ENCODE results near the gene H2AZ2.
"Not testable (repeated sequence)": the region's sequence is repeated elsewhere in the genome, so short reads cannot be mapped to it uniquely, and the experiment has no call there.

Gene H2AZ2

GRCh38 chr7:44805950-44806349, 41.9 kb downstream of the H2AZ2 start:
- peaks cover 14% of the 10 kb centered on the region for H3K4me1 Mint-ChIP-seq
- H3K27ac Mint-ChIP-seq, result no peak overlapping the region
- no peaks in the 10 kb centered on the region for H3K9me3 Mint-ChIP-seq
- peaks cover 14% of the 10 kb centered on the region for H3K36me3 Mint-ChIP-seq
- H3K27me3 Mint-ChIP-seq, result no peaks in the 10 kb centered on the region
- H3K4me3 Mint-ChIP-seq, result no peak overlapping the region

GRCh38 chr7:44803828-44804519, 43.9 kb downstream of the H2AZ2 start:
- Mint-ChIP-seq H3K4me1 (peaks cover 26% of the 10 kb centered on the region), H3K36me3 (peaks cover 23% of the 10 kb centered on the region)
- not testable (repeated sequence) for H3K9me3 Mint-ChIP-seq, H3K27ac Mint-ChIP-seq, H3K4me3 Mint-ChIP-seq, H3K27me3 Mint-ChIP-seq

- H3K27ac Mint-ChIP-seq, result peak overlapping the region; percentile 41
- H3K4me1 Mint-ChIP-seq, result peaks cover 36% of the 10 kb centered on the region
- H3K27me3 Mint-ChIP-seq, result no peaks in the 10 kb centered on the region
- no peak overlapping the region for H3K4me3 Mint-ChIP-seq
- peaks cover 33% of the 10 kb centered on the region for H3K36me3 Mint-ChIP-seq
- no peaks in the 10 kb centered on the region for H3K9me3 Mint-ChIP-seq
Observed at GRCh38 chr7:44802418-44803025, 45.4 kb downstream of the H2AZ2 start.

DNA sequence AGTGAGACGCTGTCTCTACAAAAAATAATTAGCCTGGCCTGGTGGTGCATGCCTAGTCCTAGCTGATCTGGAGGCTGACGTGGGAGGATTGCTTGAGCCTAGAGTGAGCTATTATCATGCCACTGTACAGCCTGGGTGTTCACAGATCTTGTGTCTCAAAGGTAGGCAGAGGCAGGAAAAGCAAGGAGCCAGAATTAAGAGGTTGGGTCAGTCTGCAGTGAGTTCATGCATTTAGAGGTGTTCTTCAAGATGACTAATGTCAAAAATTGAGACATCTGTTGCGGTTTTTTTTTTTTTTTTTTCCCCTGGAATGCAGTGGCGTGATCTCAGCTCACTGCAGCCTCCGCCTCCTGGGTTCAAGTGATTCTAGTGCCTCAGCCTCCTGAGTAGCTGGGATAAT, 46.0 kb downstream of the H2AZ2 start:
- Mint-ChIP-seq H3K36me3 (peaks cover 36% of the 10 kb centered on the region), H3K27ac (peak overlapping the region; percentile 12), H3K9me3 (no peaks in the 10 kb centered on the region), H3K4me3 (peak overlapping the region; percentile 39), H3K4me1 (peaks cover 38% of the 10 kb centered on the region), H3K27me3 (no peaks in the 10 kb centered on the region)

DNA sequence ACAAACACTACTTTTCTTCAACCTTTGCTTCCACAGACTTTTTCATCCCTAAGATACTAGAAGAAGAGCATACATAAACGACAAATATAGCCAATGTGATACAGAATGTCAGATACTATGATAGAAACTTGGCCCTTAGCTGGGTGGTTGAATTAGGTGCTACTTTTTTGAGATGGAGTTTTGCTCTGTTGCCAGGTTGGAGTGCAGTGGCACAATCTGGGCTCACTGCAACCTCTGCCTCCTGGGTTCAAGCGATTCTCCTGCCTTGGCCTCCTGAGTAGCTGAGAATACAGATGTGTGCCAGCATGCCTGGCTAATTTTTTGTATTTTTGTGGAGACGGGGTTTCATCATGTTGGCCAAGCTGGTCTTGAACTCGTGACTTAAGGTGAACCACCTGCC, 47.9 kb downstream of the H2AZ2 start:
- H3K27me3 Mint-ChIP-seq, result no peaks in the 10 kb centered on the region
- H3K4me3 Mint-ChIP-seq, result peak overlapping the region; percentile 62
- peaks cover 38% of the 10 kb centered on the region for H3K4me1 Mint-ChIP-seq
- H3K9me3 Mint-ChIP-seq, result no peaks in the 10 kb centered on the region
- H3K27ac Mint-ChIP-seq, result peak overlapping the region; percentile 44
- peaks cover 36% of the 10 kb centered on the region for H3K36me3 Mint-ChIP-seq

- Mint-ChIP-seq H3K4me3 (peak overlapping the region; percentile 100), H3K36me3 (peaks cover 36% of the 10 kb centered on the region), H3K4me1 (peaks cover 38% of the 10 kb centered on the region), H3K9me3 (no peaks in the 10 kb centered on the region), H3K27ac (peak overlapping the region; percentile 99), H3K27me3 (no peaks in the 10 kb centered on the region)
Observed at GRCh38 chr7:44798649-44799305, 49.1 kb downstream of the H2AZ2 start.

DNA sequence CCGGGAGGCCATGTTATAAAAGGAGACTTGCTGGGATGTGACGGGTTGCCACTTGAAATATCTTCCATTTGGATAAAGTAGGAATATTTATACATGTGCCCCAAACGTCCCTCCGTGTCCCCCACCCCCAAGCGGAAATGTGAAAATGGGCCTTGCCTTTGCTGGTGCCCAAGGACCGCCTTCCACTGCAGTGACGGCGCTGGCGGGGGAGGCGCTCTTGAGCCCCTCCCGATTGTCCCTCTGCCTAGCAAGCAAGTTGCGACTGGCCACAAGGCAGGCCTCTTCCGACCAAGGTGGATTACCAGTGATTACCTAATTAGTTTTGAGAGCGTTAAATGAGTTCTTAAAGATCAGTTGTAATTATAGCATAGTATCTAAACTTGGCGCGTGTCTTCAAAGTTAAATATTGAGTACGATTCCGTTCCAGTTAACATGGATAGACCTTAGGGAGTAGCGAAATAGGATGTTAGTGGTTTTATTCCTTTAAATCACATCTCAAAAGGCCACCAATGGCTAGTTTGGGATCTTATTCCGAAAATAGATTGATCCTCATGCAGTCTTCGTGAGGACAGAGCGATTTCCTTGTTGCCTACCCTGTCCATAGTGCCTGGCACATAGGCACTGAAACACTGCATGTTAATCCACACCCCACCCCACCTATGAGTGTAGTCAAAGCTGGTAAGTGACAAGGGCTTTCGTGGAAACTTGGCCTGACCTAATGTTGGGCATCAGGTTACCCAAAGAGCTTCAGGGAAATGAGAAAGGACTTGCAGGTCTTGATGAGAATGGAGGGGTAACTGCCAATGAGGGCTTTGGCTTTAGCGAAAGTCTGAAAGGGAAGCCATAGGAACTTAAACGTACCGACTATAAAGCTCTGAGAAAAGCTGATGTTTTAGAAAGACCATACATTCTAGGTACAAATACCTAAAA, 50.3 kb downstream of the H2AZ2 start:
- Mint-ChIP-seq H3K4me3 (peak overlapping the region; percentile 100), H3K27me3 (no peaks in the 10 kb centered on the region), H3K9me3 (no peaks in the 10 kb centered on the region), H3K27ac (peak overlapping the region; percentile 99), H3K36me3 (peaks cover 31% of the 10 kb centered on the region), H3K4me1 (peaks cover 34% of the 10 kb centered on the region)

- H3K36me3 Mint-ChIP-seq, result peaks cover 29% of the 10 kb centered on the region
- H3K27me3 Mint-ChIP-seq, result no peaks in the 10 kb centered on the region
- H3K27ac Mint-ChIP-seq, result peak within 1 kb of the TSS; percentile 99
- H3K4me3 Mint-ChIP-seq, result peak within 1 kb of the TSS; percentile 100
- H3K4me1 Mint-ChIP-seq, result peaks cover 32% of the 10 kb centered on the region
- no peaks in the 10 kb centered on the region for H3K9me3 Mint-ChIP-seq
Observed at GRCh38 chr7:44796504-44797328, 51.2 kb downstream of the H2AZ2 start, which contains the start of gene PPIA. TSS of gene PPIA (plus strand) at chr7:44796681. CDS start at chr7:44796725, 44 bp downstream.

DNA sequence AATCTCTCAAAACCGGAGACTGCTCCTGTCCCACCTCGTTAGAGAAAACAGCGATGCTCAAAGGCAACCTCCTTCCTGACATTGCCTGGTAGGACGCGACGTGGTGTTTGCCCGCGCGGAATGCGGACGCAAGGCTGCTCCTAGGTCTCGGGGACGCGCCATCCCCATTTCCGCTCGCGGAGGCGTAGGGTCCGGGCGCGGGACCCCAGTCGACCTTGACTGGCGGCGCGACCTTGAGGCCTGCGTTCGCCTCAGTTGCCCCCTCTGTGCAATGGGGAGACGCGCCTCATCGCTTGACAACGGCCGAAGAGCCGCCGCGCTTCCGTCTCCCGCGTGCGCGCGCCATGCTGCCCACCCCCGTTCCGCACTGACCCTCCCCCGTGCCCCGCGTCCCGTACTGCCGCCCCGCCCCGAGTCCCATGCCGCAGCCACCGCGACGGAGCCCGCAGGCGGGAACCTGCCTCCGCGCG, 51.8 kb downstream of the H2AZ2 start:
- Mint-ChIP-seq H3K9me3 (no peaks in the 10 kb centered on the region), H3K27ac (peak overlapping the region; percentile 97), H3K4me1 (peaks cover 26% of the 10 kb centered on the region), H3K27me3 (no peaks in the 10 kb centered on the region), H3K36me3 (peaks cover 24% of the 10 kb centered on the region), H3K4me3 (peak overlapping the region; percentile 100)

GRCh38 chr7:44794331-44794730, 53.6 kb downstream of the H2AZ2 start:
- peaks cover 14% of the 10 kb centered on the region for H3K36me3 Mint-ChIP-seq
- no peak overlapping the region for H3K4me3 Mint-ChIP-seq
- H3K4me1 Mint-ChIP-seq, result peaks cover 13% of the 10 kb centered on the region
- H3K27me3 Mint-ChIP-seq, result no peaks in the 10 kb centered on the region
- no peak overlapping the region for H3K27ac Mint-ChIP-seq
- no peaks in the 10 kb centered on the region for H3K9me3 Mint-ChIP-seq

- Mint-ChIP-seq H3K27ac (no peak overlapping the region), H3K27me3 (no peaks in the 10 kb centered on the region), H3K4me1 (peaks cover 12% of the 10 kb centered on the region), H3K9me3 (no peaks in the 10 kb centered on the region), H3K36me3 (peaks cover 14% of the 10 kb centered on the region), H3K4me3 (no peak overlapping the region)
Observed at GRCh38 chr7:44793919-44794318, 54.0 kb downstream of the H2AZ2 start.

DNA sequence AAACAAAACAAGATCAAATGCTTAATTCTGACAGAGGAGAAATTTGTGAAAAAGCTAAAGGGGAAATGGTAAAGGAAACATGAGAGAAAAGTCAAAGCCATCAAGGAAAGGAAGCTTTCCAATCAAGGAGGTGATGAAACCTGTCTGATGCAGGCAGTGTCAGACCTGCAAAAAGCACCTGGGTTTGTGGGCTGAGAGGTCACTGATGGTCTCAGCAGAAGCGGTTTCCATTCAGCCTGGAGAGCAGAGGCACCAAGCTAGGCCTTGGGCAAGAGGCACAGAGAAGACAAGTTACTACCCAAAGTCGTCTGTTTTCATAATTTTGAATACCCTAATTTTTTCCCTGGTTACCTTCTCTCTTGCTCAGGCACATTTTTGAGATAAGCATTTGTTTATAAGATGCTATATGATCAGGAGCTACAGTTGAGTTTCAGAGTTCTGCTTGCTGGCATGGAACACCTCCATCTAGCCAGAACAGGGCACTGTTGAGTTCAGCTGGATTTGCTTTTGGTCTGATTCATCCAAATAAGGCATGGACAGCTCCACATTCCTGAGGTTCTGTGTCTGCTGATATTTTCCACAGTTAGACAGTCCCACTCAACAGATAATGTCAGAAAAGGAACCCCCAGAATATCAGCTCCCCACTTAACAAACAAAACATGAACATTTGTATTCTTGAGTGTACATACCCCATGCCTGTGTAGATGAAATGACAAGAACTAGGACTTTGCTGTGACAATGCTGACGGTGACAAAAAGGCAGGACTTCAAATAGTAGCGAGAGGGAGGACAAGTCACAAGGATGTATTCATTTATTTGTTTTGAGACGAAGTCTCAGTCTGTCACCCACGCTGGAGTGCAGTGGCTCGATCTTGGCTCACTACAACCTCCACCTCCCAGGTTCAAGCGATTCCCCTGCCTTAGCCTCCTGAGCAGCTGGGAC, 56.3 kb downstream of the H2AZ2 start:
- Mint-ChIP-seq H3K9me3 (no peaks in the 10 kb centered on the region), H3K4me1 (no peaks in the 10 kb centered on the region), H3K27ac (no peak overlapping the region), H3K36me3 (no peaks in the 10 kb centered on the region), H3K27me3 (no peaks in the 10 kb centered on the region), H3K4me3 (no peak overlapping the region)

GRCh38 chr7:44789990-44790389, 57.9 kb downstream of the H2AZ2 start:
- no peaks in the 10 kb centered on the region for H3K27me3 Mint-ChIP-seq
- H3K9me3 Mint-ChIP-seq, result no peaks in the 10 kb centered on the region

DNA sequence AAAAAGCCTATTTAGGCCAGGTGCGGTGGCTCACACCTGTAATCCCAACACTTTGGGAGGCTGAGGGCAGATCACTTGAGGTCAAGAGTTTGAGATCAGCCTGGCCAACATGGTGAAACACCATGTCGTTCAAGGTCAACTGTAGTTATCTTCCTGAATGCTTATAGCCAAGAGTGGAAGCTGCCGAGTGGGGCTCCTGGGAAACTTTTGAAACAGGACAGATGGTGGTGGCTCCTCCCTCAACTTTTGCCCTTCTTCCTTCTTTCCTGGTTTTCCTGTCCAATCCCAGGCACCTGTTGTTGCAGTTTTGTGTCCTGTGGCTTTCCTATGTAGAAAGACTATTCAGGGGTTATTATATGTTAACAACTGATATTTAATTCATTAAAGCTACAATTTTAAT, 60.1 kb downstream of the H2AZ2 start:
- Mint-ChIP-seq H3K27me3 (no peaks in the 10 kb centered on the region), H3K4me1 (no peaks in the 10 kb centered on the region), H3K27ac (no peak overlapping the region), H3K9me3 (peaks cover 6% of the 10 kb centered on the region), H3K4me3 (no peak overlapping the region), H3K36me3 (peaks cover 4% of the 10 kb centered on the region)

More at GRCh38 chr7:44789990-44790389, 57.9 kb downstream of the H2AZ2 start:
- no peak overlapping the region for H3K4me3 Mint-ChIP-seq
- no peaks in the 10 kb centered on the region for H3K4me1 Mint-ChIP-seq
- H3K36me3 Mint-ChIP-seq, result no peaks in the 10 kb centered on the region
- H3K27ac Mint-ChIP-seq, result no peak overlapping the region

Measured in activated naive CD4-positive, alpha-beta T cell treated with anti-CD3 and anti-CD28 coated beads, Interleukin-2, amount 50 U/mL, for 24 hours (primary cell).